Tibial nerve (tissue), 3 donors: ENCODE data around the gene RAB27B.

ENCODE experiments used
- POLR2A ChIP-seq, 2 donors: fragments of 450-650 bp; IDR thresholded peaks; one replicate each; pipeline ENCODE4 v1.6.1; 2017; ENCODE audit warnings: antibody characterized with exemption in 2 of 2, mild to moderate bottlenecking in 2 of 2, moderate library complexity in 2 of 2
- TF ChIP-seq, protein P1 (sequence below), 5 experiments: fragments of 200-600 bp in 3 of 5; fragments of 450-650 bp in 2 of 5; sonication (generic) in 3 of 5; IDR thresholded peaks; one replicate each; pipeline ENCODE4 v1.5.1; 2016 to 2019; ENCODE audit warnings: antibody characterized with exemption in 5 of 5, mild to moderate bottlenecking in 3 of 5, moderate library complexity in 2 of 5

DNA sequence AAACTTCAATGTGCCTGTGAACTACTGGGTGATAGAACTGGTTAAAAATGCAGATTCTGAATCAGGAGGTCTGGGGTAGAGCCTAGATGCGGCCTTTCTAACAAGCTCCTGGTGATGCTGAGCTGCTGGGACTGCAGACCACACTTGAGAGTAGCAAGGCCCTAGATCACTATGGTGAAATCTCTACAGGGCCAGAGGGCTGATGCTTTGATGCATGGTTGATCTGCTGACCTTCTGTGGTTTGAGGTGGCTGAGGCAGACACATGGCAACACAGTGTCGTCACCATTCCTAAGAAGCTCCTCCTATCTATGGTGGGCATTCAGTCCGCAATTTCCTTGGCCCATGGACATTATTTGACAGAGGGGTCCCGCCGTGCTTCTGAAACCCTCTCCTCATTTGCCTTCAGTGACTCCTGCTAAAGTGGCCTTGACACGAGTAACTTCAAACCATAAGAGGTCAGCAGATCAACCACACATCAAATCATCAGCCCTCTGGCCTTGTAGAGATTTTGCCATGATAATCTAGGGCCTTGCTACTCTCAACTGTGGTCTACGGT, 111.2 kb downstream of the RAB27B start:
- no peak for TF ChIP-seq POLR2A (IDR thresholded peaks at IDR 0.05)
- TF ChIP-seq, protein P1, sequence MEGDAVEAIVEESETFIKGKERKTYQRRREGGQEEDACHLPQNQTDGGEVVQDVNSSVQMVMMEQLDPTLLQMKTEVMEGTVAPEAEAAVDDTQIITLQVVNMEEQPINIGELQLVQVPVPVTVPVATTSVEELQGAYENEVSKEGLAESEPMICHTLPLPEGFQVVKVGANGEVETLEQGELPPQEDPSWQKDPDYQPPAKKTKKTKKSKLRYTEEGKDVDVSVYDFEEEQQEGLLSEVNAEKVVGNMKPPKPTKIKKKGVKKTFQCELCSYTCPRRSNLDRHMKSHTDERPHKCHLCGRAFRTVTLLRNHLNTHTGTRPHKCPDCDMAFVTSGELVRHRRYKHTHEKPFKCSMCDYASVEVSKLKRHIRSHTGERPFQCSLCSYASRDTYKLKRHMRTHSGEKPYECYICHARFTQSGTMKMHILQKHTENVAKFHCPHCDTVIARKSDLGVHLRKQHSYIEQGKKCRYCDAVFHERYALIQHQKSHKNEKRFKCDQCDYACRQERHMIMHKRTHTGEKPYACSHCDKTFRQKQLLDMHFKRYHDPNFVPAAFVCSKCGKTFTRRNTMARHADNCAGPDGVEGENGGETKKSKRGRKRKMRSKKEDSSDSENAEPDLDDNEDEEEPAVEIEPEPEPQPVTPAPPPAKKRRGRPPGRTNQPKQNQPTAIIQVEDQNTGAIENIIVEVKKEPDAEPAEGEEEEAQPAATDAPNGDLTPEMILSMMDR (IDR thresholded peaks at IDR 0.05) = no peak
